ENCODE measurements around the gene FXYD3.
"Not testable (repeated sequence)": the region's sequence is repeated elsewhere in the genome, so short reads cannot be mapped to it uniquely, and the experiment has no call there.

Gene FXYD3

GRCh38 chr19:35085947-35086346 lies 29.7 kb upstream of the FXYD3 start:
- no peak for DNase-seq (ENCODE audit: low read depth in 2 of 2, low spot score in 1 of 2)

- no peak for DNase-seq (ENCODE audit: low read depth in 2 of 2, low spot score in 1 of 2)
Observed at GRCh38 chr19:35086455-35086854, 29.2 kb upstream of the FXYD3 start.

- no peak for DNase-seq (ENCODE audit: low read depth in 2 of 2, low spot score in 1 of 2)
Observed at GRCh38 chr19:35087393-35087792, 28.2 kb upstream of the FXYD3 start.

- DNase-seq (ENCODE audit: low read depth in 2 of 2, low spot score in 1 of 2) = no peak
Observed at GRCh38 chr19:35088131-35088913, 27.3 kb upstream of the FXYD3 start.

- DNase-seq (ENCODE audit: low read depth in 2 of 2, low spot score in 1 of 2) = no peak
Observed at GRCh38 chr19:35089554-35089953, 26.1 kb upstream of the FXYD3 start.

- DNase-seq (ENCODE audit: low read depth in 2 of 2, low spot score in 1 of 2) = no peak
Observed at GRCh38 chr19:35090160-35090505, 25.5 kb upstream of the FXYD3 start.

- DNase-seq (ENCODE audit: low read depth in 2 of 2, low spot score in 1 of 2) = peak; percentile 3 to 9
Observed at GRCh38 chr19:35090506-35091214, 25.0 kb upstream of the FXYD3 start.

- DNase-seq (ENCODE audit: low read depth in 2 of 2, low spot score in 1 of 2) = no peak
Observed at GRCh38 chr19:35093430-35093829, 22.2 kb upstream of the FXYD3 start.

GRCh38 chr19:35093941-35094647 lies 21.5 kb upstream of the FXYD3 start:
- DNase-seq (ENCODE audit: low read depth in 2 of 2, low spot score in 1 of 2) = no peak

- no peak for DNase-seq (ENCODE audit: low read depth in 2 of 2, low spot score in 1 of 2)
Observed at GRCh38 chr19:35094656-35095055, 21.0 kb upstream of the FXYD3 start.

GRCh38 chr19:35095667-35096368 lies 19.8 kb upstream of the FXYD3 start:
- DNase-seq (ENCODE audit: low read depth in 2 of 2, low spot score in 1 of 2) = no peak

- no peak for DNase-seq (ENCODE audit: low read depth in 2 of 2, low spot score in 1 of 2)
Observed at GRCh38 chr19:35098413-35099049, 17.1 kb upstream of the FXYD3 start.

GRCh38 chr19:35099155-35099896 lies 16.3 kb upstream of the FXYD3 start:
- no peak for DNase-seq (ENCODE audit: low read depth in 2 of 2, low spot score in 1 of 2)

GRCh38 chr19:35099897-35100275 lies 15.7 kb upstream of the FXYD3 start:
- DNase-seq (ENCODE audit: low read depth in 2 of 2, low spot score in 1 of 2) = no peak

- no peak for DNase-seq (ENCODE audit: low read depth in 2 of 2, low spot score in 1 of 2)
Observed at GRCh38 chr19:35100588-35101533, 14.8 kb upstream of the FXYD3 start.

GRCh38 chr19:35101949-35102348 lies 13.7 kb upstream of the FXYD3 start:
- not testable (repeated sequence) for DNase-seq (ENCODE audit: low read depth in 2 of 2, low spot score in 1 of 2)

GRCh38 chr19:35103614-35104013 lies 12.0 kb upstream of the FXYD3 start:
- DNase-seq (ENCODE audit: low read depth in 2 of 2, low spot score in 1 of 2) = not testable (repeated sequence)

- DNase-seq (ENCODE audit: low read depth in 2 of 2, low spot score in 1 of 2) = no peak
Observed at GRCh38 chr19:35104361-35104760, 11.3 kb upstream of the FXYD3 start.

- DNase-seq (ENCODE audit: low read depth in 2 of 2, low spot score in 1 of 2) = no peak
Observed at GRCh38 chr19:35105047-35105410, 10.6 kb upstream of the FXYD3 start.
